ENCODE measurements around the gene PLEK. TPM values are rescaled to one million over a fixed set of nuclear protein-coding genes. Genes with fewer than 3 reads are reported as not detected.

Gene PLEK
- total and polyA plus RNA-seq, 2 experiments from 2014 or later = 0.92 to 0.93 TPM

GRCh38 chr2:68385907-68386287 lies 20.8 kb downstream of the PLEK start:
- WGBS (ENCODE audit: low lambda C conversion rate, missing lambda C conversion rate) = 94% methylated on average over 1 of the region's 1 CpG
- Histone ChIP-seq H3K27me3 (peaks cover 9% of the 10 kb centered on the region), H3K4me1 (ENCODE audit: insufficient read depth) (no peaks in the 10 kb centered on the region), H3K4me2 (no peak overlapping the region), H3K79me2 (no peaks in the 10 kb centered on the region), H3K9me2 (replicated peaks; ENCODE audit: insufficient read depth) (no peaks in the 10 kb centered on the region), H4K20me1 (ENCODE audit: insufficient read depth, poor library complexity, severe bottlenecking) (no peaks in the 10 kb centered on the region), H3K4me3 (no peak overlapping the region), H3K36me3 (replicated peaks; ENCODE audit: insufficient read depth, low read depth) (no peaks in the 10 kb centered on the region), H2AFZ (no peak overlapping the region), H3K27ac (no peak overlapping the region), H3K9me3 (ENCODE audit: low read depth) (no peaks in the 10 kb centered on the region)
- no peak for DNase-seq (ENCODE audit: low spot score)
- TF ChIP-seq EZH2 (IDR thresholded peaks at IDR 0.05; ENCODE audit: borderline replicate concordance) = no peak
- no peak for TF ChIP-seq CTCF (IDR thresholded peaks at IDR 0.05; ENCODE audit: poor library complexity)
- no peak for TF ChIP-seq EZH2phosphoT487 (IDR thresholded peaks at IDR 0.05; ENCODE audit: low read depth, severe bottlenecking, unreplicated experiment)

GRCh38 chr2:68386365-68386764 lies 21.3 kb downstream of the PLEK start:
- H3K4me3 ChIP-seq = no peak overlapping the region
- no peaks in the 10 kb centered on the region for H3K79me2 ChIP-seq
- H3K36me3 ChIP-seq (replicated peaks; ENCODE audit: insufficient read depth, low read depth) = no peaks in the 10 kb centered on the region
- no peaks in the 10 kb centered on the region for H4K20me1 ChIP-seq (ENCODE audit: insufficient read depth, poor library complexity, severe bottlenecking)
- H3K4me1 ChIP-seq (ENCODE audit: insufficient read depth) = no peaks in the 10 kb centered on the region
- H3K9me3 ChIP-seq (ENCODE audit: low read depth) = no peaks in the 10 kb centered on the region
- H3K4me2 ChIP-seq = no peak overlapping the region
- H3K9me2 ChIP-seq (replicated peaks; ENCODE audit: insufficient read depth) = no peaks in the 10 kb centered on the region
- TF ChIP-seq EZH2 (IDR thresholded peaks at IDR 0.05; ENCODE audit: borderline replicate concordance) (no peak), CTCF (IDR thresholded peaks at IDR 0.05; ENCODE audit: poor library complexity) (no peak), EZH2phosphoT487 (IDR thresholded peaks at IDR 0.05; ENCODE audit: low read depth, severe bottlenecking, unreplicated experiment) (no peak)
- no peak for DNase-seq (ENCODE audit: low spot score)
- 71% methylated on average over 5 of the region's 5 CpGs for WGBS (ENCODE audit: low lambda C conversion rate, missing lambda C conversion rate)
- H3K27ac ChIP-seq = no peak overlapping the region
- no peak overlapping the region for H2AFZ ChIP-seq
- H3K27me3 ChIP-seq = peaks cover 9% of the 10 kb centered on the region

GRCh38 chr2:68387408-68388350 lies 22.6 kb downstream of the PLEK start:
- no peaks in the 10 kb centered on the region for H3K79me2 ChIP-seq
- H3K36me3 ChIP-seq (replicated peaks; ENCODE audit: insufficient read depth, low read depth) = no peaks in the 10 kb centered on the region
- no peaks in the 10 kb centered on the region for H3K9me2 ChIP-seq (replicated peaks; ENCODE audit: insufficient read depth)
- no peak overlapping the region for H3K27ac ChIP-seq
- H3K9me3 ChIP-seq (ENCODE audit: low read depth) = no peaks in the 10 kb centered on the region
- H2AFZ ChIP-seq = no peak overlapping the region
- TF ChIP-seq EZH2 (IDR thresholded peaks at IDR 0.05; ENCODE audit: borderline replicate concordance) = no peak
- H3K4me2 ChIP-seq = no peak overlapping the region
- 64% methylated on average over 5 of the region's 5 CpGs for WGBS (ENCODE audit: low lambda C conversion rate, missing lambda C conversion rate)
- H3K27me3 ChIP-seq = peaks cover 9% of the 10 kb centered on the region
- no peak for DNase-seq (ENCODE audit: low spot score)
- H3K4me1 ChIP-seq (ENCODE audit: insufficient read depth) = no peaks in the 10 kb centered on the region
- H3K4me3 ChIP-seq = no peak overlapping the region
- H4K20me1 ChIP-seq (ENCODE audit: insufficient read depth, poor library complexity, severe bottlenecking) = no peaks in the 10 kb centered on the region

- Histone ChIP-seq H3K79me2 (no peaks in the 10 kb centered on the region), H4K20me1 (ENCODE audit: insufficient read depth, poor library complexity, severe bottlenecking) (no peaks in the 10 kb centered on the region), H3K9me2 (replicated peaks; ENCODE audit: insufficient read depth) (no peaks in the 10 kb centered on the region), H3K36me3 (replicated peaks; ENCODE audit: insufficient read depth, low read depth) (no peaks in the 10 kb centered on the region), H3K27me3 (peaks cover 9% of the 10 kb centered on the region), H2AFZ (no peak overlapping the region), H3K27ac (no peak overlapping the region), H3K9me3 (ENCODE audit: low read depth) (no peaks in the 10 kb centered on the region), H3K4me3 (no peak overlapping the region), H3K4me1 (ENCODE audit: insufficient read depth) (no peaks in the 10 kb centered on the region), H3K4me2 (no peak overlapping the region)
- DNase-seq (ENCODE audit: low spot score) = no peak
- TF ChIP-seq EZH2 (IDR thresholded peaks at IDR 0.05; ENCODE audit: borderline replicate concordance) = no peak
- no peak for TF ChIP-seq CTCF (IDR thresholded peaks at IDR 0.05; ENCODE audit: poor library complexity)
Measured at GRCh38 chr2:68388358-68388757, 23.3 kb downstream of the PLEK start.

Measured in hepatocyte (in vitro differentiated cells).